ENCODE results near the gene P2RX1.

P2RX1 gene

DNA sequence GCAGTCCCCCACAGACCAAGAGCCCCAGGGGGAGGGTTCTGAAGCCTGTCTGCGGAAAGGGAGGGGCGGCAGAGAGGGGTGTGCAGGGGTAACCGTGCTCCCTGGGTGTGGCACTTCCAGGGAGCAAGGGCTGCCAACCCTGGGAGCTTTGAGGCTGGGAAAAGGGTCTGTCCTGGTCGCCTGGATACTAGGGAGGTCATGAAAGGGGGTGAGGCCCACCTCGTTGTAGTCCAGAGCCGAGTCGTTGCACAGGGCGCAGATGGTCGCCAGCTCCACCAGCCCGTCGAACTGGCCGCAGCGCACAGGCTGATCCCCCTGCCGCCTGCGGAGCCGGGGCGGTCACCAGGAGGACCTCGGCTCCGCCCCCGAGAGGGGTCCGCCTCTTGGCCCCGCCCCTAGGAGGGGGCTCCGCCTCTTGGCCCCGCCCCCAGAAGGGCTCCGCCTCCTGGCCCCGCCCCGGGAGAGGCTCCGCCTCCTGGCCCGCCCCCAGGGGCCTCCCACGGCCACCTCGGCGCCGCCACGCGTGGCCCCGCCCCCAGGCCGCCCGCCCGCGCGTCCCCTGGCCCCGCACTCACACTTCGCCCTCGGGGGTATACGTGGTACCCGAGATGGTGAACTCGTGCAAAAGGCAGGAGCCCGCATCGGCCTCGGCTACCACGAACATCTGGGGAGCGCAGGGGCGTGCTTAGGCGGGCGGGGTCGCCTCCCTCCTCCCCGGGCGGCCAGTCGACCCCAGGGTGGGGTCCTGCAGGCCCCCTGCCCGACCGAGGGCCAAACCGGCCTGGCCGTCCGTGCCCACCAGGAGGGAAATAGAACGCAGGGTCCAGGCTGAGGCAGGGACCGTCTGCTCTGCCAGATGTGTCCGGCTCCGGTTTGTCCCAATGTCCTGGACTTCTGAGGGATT, 28.5 kb upstream of the P2RX1 start:
- peak; percentile 91 for ATAC-seq
- TF ChIP-seq, protein P1, sequence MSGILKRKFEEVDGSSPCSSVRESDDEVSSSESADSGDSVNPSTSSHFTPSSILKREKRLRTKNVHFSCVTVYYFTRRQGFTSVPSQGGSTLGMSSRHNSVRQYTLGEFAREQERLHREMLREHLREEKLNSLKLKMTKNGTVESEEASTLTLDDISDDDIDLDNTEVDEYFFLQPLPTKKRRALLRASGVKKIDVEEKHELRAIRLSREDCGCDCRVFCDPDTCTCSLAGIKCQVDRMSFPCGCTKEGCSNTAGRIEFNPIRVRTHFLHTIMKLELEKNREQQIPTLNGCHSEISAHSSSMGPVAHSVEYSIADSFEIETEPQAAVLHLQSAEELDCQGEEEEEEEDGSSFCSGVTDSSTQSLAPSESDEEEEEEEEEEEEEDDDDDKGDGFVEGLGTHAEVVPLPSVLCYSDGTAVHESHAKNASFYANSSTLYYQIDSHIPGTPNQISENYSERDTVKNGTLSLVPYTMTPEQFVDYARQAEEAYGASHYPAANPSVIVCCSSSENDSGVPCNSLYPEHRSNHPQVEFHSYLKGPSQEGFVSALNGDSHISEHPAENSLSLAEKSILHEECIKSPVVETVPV (CRISPR knock-in tag; IDR thresholded peaks at IDR 0.05): no peak
- no peak for TF ChIP-seq ZFP3 (CRISPR knock-in tag; IDR thresholded peaks at IDR 0.05)
- no peak for TF ChIP-seq ZFP30 (CRISPR knock-in tag; IDR thresholded peaks at IDR 0.05)
- no peak for TF ChIP-seq CSDC2 (CRISPR knock-in tag; IDR thresholded peaks at IDR 0.05)

DNA sequence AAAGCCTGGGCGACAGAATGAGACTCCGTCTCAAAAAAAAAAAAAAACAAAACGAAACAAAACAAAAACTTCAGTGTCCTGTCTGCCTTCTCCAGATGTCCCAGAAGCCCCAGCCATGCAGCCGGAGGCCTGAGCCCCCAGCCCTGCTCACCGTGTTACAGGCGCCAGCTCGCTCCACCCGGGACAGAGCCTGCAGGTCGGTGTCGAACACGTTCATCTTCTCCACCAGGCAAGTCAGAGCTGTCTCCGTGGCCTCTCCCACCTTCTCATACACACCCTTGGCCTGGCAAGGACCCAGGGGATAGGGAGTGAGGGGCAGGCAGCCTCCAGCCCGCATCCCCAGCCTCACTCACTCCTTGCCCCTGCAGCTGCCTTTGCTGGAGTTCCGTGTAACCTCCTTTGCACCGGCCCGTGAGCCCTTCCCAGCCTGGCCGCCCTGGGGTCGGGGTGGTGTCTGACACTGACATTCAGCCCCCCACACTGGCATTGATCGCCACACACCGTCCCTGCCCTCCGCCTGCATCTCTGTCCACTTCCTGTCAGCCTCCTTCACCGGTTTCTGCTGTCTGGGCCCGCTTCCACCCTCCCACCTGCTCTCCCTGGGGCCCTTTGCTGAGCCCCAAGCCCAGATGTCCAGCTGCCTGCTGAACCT, 27.1 kb upstream of the P2RX1 start:
- no peak for TF ChIP-seq ZNF8 (CRISPR knock-in tag; IDR thresholded peaks at IDR 0.05)
- no peak for TF ChIP-seq RARB (CRISPR knock-in tag; IDR thresholded peaks at IDR 0.05)
- no peak for TF ChIP-seq CSDC2 (CRISPR knock-in tag; IDR thresholded peaks at IDR 0.05)
- TF ChIP-seq, protein P2, sequence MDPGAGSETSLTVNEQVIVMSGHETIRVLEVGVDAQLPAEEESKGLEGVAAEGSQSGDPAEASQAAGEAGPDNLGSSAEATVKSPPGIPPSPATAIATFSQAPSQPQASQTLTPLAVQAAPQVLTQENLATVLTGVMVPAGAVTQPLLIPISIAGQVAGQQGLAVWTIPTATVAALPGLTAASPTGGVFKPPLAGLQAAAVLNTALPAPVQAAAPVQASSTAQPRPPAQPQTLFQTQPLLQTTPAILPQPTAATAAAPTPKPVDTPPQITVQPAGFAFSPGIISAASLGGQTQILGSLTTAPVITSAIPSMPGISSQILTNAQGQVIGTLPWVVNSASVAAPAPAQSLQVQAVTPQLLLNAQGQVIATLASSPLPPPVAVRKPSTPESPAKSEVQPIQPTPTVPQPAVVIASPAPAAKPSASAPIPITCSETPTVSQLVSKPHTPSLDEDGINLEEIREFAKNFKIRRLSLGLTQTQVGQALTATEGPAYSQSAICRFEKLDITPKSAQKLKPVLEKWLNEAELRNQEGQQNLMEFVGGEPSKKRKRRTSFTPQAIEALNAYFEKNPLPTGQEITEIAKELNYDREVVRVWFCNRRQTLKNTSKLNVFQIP (CRISPR knock-in tag; IDR thresholded peaks at IDR 0.05; ENCODE audit: borderline replicate concordance, low read depth): no peak
- TF ChIP-seq, protein P3, sequence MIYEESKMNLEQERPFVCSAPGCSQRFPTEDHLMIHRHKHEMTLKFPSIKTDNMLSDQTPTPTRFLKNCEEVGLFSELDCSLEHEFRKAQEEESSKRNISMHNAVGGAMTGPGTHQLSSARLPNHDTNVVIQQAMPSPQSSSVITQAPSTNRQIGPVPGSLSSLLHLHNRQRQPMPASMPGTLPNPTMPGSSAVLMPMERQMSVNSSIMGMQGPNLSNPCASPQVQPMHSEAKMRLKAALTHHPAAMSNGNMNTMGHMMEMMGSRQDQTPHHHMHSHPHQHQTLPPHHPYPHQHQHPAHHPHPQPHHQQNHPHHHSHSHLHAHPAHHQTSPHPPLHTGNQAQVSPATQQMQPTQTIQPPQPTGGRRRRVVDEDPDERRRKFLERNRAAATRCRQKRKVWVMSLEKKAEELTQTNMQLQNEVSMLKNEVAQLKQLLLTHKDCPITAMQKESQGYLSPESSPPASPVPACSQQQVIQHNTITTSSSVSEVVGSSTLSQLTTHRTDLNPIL (CRISPR knock-in tag; IDR thresholded peaks at IDR 0.05; ENCODE audit: low read depth): no peak
- no peak for TF ChIP-seq ZFP30 (CRISPR knock-in tag; IDR thresholded peaks at IDR 0.05)
- TF ChIP-seq ESRRG (CRISPR knock-in tag; IDR thresholded peaks at IDR 0.05): no peak
- no peak for TF ChIP-seq ZNF565 (CRISPR knock-in tag; conservative IDR thresholded peaks at IDR 0.05; ENCODE audit: low read depth)
- TF ChIP-seq, protein P4, sequence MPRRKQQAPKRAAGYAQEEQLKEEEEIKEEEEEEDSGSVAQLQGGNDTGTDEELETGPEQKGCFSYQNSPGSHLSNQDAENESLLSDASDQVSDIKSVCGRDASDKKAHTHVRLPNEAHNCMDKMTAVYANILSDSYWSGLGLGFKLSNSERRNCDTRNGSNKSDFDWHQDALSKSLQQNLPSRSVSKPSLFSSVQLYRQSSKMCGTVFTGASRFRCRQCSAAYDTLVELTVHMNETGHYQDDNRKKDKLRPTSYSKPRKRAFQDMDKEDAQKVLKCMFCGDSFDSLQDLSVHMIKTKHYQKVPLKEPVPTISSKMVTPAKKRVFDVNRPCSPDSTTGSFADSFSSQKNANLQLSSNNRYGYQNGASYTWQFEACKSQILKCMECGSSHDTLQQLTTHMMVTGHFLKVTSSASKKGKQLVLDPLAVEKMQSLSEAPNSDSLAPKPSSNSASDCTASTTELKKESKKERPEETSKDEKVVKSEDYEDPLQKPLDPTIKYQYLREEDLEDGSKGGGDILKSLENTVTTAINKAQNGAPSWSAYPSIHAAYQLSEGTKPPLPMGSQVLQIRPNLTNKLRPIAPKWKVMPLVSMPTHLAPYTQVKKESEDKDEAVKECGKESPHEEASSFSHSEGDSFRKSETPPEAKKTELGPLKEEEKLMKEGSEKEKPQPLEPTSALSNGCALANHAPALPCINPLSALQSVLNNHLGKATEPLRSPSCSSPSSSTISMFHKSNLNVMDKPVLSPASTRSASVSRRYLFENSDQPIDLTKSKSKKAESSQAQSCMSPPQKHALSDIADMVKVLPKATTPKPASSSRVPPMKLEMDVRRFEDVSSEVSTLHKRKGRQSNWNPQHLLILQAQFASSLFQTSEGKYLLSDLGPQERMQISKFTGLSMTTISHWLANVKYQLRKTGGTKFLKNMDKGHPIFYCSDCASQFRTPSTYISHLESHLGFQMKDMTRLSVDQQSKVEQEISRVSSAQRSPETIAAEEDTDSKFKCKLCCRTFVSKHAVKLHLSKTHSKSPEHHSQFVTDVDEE (CRISPR knock-in tag; IDR thresholded peaks at IDR 0.05): no peak
- TF ChIP-seq TCF4 (CRISPR knock-in tag; IDR thresholded peaks at IDR 0.05; ENCODE audit: borderline replicate concordance): no peak
- TF ChIP-seq, protein P1 (CRISPR knock-in tag; IDR thresholded peaks at IDR 0.05): no peak
- no peak for TF ChIP-seq BACH2 (CRISPR knock-in tag; IDR thresholded peaks at IDR 0.05; ENCODE audit: borderline replicate concordance)
- TF ChIP-seq OSR1 (CRISPR knock-in tag; IDR thresholded peaks at IDR 0.05): no peak

DNA sequence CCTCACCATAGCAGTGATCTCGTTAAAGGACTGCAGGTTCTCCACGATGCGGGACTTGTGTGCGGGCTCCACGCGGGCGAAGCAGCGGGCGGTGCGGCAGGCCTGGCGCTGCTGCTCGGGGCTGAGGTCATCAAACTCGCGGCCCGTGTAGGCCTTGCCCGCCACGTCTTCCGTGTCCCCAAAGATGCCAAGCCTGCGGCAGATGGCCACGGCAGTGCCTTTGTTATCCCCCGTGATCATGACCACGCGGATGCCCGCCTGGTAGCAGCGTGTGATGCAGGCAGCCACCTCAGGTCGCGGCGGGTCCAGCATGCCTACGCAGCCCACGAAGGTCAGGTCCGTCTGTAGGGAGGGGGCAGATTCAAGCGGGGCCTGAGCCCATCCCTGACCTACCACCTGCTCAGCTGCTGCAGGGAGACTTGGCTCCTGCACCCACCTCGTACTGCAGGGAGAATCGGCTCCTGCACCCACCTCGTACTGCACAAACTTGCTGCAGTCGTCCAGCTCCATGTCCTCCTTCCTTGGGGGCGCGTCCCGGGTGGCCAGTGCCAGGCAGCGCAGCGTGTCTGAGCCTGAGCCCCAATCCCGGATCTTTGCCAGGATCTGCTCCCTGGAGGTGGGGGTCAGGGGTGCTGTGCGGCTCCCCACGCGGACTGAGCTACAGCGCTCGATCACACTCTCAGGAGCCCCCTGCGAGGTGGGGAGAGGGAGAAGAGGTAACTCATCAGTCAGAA, 24.9 kb upstream of the P2RX1 start:
- ATAC-seq: no peak
- no peak for TF ChIP-seq ISL1 (CRISPR knock-in tag; IDR thresholded peaks at IDR 0.05)
- TF ChIP-seq, protein P2 (CRISPR knock-in tag; IDR thresholded peaks at IDR 0.05; ENCODE audit: borderline replicate concordance, low read depth): no peak
- no peak for TF ChIP-seq BACH2 (CRISPR knock-in tag; IDR thresholded peaks at IDR 0.05; ENCODE audit: borderline replicate concordance)
- TF ChIP-seq, protein P5, sequence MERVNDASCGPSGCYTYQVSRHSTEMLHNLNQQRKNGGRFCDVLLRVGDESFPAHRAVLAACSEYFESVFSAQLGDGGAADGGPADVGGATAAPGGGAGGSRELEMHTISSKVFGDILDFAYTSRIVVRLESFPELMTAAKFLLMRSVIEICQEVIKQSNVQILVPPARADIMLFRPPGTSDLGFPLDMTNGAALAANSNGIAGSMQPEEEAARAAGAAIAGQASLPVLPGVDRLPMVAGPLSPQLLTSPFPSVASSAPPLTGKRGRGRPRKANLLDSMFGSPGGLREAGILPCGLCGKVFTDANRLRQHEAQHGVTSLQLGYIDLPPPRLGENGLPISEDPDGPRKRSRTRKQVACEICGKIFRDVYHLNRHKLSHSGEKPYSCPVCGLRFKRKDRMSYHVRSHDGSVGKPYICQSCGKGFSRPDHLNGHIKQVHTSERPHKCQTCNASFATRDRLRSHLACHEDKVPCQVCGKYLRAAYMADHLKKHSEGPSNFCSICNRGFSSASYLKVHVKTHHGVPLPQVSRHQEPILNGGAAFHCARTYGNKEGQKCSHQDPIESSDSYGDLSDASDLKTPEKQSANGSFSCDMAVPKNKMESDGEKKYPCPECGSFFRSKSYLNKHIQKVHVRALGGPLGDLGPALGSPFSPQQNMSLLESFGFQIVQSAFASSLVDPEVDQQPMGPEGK (CRISPR knock-in tag; IDR thresholded peaks at IDR 0.05; ENCODE audit: borderline replicate concordance): no peak
- no peak for TF ChIP-seq ZNF8 (CRISPR knock-in tag; IDR thresholded peaks at IDR 0.05)
- no peak for TF ChIP-seq ZFP3 (CRISPR knock-in tag; IDR thresholded peaks at IDR 0.05)
- no peak for TF ChIP-seq ZC3H10 (CRISPR knock-in tag; IDR thresholded peaks at IDR 0.05)
- TF ChIP-seq ESRRG (CRISPR knock-in tag; IDR thresholded peaks at IDR 0.05): no peak
- TF ChIP-seq ARNTL (CRISPR knock-in tag; IDR thresholded peaks at IDR 0.05; ENCODE audit: borderline replicate concordance, low read depth): no peak
- TF ChIP-seq, protein P1 (CRISPR knock-in tag; IDR thresholded peaks at IDR 0.05): no peak
- TF ChIP-seq ZNF70 (CRISPR knock-in tag; IDR thresholded peaks at IDR 0.05): no peak

More for the DNA sequence above, 27.1 kb upstream of the P2RX1 start:
- ATAC-seq: no peak

All from SK-N-SH treated with all-trans-retinoic acid at 6 μM for 48 hours (cell line).